GM19463 (cell line): Measurements from ENCODE around the gene FGGY.
A peak's percentile ranks its signal among the peaks of the same experiment; 100 is the strongest.
"Not testable (repeated sequence)": the region's sequence is repeated elsewhere in the genome, so short reads cannot be mapped to it uniquely, and the experiment has no call there.

Experiments
- ATAC-seq: cut with Tn5 transposase; IDR thresholded peaks from one replicate; pipeline ENCODE4 v1.9.1; 2021; ENCODE audit warnings: mild to moderate bottlenecking, moderate library complexity; ENCODE audit not compliant: unreplicated experiment

Gene FGGY

DNA sequence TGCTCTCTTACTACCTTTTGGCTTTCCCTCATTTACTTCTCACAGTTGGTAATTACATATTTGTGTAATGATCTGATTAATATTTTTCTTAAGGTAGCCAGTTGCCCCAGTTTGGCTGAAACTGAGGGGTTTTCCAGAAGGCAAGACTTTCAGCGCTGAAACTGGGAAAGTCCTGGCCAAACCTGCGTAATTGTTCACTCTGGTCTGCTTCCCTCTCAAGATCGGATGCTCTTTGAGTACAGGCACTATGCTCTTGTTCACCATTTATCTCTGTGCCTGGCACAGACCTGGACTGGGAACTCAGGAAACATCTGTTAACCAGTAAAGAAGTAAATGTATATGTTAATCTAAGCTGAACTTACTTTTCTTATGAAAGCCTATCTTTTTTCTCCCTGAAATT lies 308.3 kb downstream of the FGGY start:
- ATAC-seq = peak; percentile 65

DNA sequence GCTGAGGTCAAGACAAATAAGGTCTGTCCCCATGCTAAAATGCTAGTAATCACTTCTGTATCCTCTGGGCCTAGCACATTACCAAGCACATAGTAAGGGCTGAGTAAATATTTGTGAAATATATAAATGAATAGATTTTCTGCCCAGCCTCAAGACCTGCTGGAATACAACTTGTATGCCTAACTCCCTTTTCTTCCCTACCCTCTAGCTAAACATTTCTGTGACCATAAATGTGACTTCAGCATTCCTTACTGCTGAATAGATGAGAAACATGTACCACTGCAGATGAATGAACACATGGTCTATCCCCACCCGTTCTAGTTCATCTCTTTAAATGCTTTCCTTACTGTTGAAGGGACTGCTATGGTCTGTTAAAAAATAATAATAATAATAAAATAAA lies 308.9 kb downstream of the FGGY start:
- ATAC-seq = no peak

DNA sequence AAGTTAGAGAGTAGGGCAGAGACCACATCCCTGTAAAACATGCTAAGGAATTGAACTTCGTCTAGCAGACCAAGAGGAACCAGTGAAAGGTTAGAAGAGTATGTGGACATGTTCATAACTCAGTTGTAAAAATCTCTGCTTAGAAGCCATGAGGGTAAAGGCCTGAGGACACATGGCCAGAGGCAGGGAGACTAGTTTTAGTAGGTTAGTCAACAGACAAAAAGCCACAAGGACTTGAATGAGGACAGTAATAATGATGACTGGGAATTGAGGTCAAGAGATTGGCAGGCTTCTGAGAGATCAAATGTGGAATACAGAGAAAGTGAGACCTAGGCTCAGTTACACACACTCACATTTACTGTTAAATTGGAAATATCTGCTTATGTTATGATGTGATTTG lies 312.4 kb downstream of the FGGY start:
- ATAC-seq = no peak

DNA sequence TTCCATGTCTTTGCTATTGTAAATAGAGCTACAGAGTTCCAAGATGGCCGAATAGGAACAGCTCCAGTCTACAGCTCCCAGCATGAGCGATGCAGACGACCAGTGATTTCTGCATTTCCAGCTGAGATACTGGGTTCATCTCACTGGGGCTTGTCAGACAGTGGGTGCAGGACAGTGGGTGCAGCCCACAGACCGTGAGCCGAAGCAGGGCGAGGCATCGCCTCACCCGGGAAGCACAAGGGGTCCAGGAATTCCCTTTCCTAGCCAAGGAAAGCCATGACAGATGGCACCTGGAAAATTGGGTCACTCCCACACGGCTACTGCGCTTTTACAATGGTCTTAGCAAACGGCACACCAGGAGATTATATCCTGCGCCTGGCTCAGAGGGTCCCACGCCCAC lies 313.6 kb downstream of the FGGY start:
- ATAC-seq = not testable (repeated sequence)

DNA sequence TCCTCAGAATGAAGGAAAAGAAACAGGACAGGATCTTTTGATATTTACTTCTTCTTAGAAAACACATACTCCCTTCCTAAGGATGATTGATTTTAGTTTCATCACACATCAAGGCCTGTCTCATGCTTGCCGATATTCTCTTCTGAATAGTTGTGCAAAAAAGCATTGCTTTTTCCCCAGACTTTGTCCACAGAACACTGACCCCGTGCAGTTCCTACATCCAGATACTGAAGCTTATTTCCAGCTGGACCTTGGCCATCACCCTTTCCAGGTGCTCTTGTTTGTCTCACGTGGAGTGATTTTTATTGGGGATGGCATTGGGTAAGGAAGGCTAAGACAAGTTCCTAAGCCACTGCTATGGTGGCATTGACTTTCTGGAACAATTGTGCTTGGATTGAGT lies 320.5 kb downstream of the FGGY start:
- no peak for ATAC-seq

DNA sequence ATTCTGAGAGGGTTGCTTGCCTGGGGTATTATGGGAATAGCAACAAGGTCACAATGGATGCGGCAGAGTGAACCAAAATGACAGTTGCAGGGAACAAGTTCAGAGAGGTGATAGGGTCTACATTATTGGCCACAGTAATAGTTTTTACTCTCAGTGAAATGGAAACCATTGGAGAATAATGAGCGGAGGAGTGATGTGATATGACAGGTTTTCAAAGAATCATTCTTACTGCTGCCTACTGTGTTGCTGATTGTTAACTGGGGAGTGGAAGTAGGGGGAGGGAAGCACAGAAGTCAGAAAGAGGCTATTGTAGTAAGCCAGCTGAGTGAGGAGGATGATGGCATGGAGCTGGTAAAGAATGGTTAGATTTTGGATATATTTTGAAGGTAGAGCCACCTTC lies 322.7 kb downstream of the FGGY start:
- ATAC-seq = no peak

DNA sequence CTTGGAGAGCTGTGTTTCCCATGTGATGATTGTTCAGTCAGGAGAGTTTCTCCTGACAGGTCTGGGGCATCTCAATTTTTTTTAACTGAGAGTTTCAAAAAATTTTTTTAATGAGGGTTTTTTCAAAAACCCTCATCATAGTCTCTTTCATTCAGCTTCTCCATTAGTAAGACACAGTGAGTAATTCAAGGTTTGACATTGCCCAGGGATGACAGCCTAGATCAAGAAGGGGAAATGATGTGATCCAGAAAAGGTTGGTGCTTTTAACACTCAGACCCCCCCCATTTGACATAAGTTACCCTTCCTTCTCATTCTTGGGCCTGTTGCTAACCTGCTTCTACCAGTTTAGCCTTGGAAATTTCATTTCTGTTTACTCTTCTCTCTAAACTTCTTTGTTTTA lies 328.5 kb downstream of the FGGY start:
- no peak for ATAC-seq

DNA sequence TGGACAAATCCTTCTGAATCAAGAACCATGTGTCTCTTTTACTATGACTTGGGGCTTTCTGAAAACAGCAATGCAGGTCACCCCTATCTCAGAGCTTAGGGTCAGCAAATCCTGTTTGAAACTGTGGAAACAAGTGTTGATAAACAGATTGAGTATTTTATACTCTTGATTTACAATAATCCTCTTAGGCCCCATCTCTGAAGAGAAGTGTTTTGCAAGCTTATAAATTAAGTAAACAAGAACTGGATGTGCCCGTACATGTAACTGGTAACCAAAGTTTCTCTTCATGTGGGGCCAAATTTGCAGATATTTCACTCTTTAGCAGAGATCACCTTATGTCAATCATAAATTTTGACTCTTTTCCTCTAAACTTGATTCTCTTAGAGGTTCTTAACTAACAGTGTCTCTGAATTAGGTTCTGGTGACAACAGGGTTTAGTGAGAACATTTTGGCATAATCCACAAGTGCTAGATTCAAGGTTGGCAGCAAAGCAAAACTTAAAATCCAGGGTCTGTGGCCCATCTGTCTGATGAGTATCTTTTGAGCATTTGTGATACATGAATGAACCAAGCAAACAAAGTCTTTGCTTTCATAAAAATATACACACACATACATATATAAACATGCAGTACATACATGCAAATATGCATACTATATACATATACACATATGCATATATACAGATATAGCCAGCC lies 334.8 kb downstream of the FGGY start:
- no peak for ATAC-seq

DNA sequence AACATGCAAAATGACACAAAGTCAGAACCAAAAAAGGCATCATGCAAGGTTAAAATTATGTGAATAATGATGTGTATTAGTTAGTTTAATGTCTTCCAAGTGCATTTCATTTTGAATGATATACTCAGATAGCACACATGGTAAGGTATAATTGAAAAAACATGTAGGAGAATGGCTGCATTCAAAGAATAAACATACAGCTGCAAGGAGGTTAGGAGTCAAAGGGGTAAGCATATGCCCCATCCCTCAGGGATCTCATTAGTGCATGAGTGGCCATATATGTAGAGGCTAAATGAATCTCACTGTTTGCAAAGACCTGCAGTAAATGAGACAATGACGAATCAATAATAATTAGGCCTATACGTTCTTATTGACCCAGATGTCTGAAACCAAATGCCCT lies 338.2 kb downstream of the FGGY start:
- ATAC-seq = no peak

DNA sequence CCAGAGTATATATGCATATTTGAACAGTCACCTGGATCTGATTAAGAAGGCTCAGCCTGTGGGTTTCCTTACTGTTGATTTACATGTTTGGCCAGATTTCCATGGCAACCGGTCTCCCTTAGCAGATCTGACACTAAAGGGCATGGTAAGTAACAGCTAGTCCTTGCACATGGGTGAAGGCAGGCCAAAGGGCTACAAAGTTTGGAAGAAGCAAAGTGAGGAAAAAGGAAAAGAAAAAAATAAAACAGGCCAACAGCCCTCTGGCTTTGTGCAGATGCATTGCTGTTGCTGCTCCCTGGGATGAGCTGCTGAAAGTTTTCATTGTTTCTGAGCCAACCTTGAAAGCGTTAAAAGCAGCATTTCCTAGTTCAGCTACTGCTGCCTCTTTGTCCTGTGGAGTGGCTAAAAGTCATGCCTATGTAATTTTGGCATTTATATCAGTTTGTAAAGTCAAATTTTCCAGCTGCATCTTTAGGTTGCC lies 341.4 kb downstream of the FGGY start:
- ATAC-seq = no peak

DNA sequence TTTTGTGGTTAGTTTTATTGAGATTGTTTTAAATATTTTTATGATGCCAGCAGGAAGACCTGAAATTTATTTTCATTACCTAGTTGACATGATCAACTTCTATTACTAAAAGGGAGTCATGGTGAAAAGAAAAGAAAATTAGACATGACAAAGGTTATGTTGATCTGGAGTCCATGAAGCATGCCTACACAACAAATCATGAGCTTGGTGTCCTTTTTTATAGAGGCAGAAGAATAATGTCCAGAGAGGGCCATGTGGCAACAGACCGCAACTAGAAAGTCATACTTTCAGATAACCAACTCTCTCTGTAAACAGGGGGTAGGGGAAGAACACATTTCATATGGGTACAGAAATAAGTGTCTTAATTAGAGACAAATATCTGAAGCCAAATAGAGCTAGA lies 342.4 kb downstream of the FGGY start:
- ATAC-seq = no peak

DNA sequence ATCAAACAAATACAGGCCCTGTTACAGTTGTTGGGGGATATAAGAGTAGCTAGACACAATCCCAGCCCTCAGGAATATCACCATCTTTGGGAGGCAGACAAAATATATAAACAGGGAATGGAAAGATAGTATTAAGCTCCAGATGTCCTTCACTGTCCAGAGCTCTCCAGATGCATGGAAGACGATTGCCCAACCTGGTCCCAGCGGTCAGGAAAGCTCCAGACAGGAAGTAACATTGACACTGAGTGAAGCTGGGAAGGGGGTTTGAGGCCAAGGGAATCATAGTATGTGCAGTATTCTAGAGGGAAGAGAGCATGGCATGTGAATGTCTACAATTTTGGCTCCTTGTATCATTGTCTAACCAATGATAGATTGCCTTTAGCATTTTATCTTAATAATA lies 344.0 kb downstream of the FGGY start:
- ATAC-seq = no peak

DNA sequence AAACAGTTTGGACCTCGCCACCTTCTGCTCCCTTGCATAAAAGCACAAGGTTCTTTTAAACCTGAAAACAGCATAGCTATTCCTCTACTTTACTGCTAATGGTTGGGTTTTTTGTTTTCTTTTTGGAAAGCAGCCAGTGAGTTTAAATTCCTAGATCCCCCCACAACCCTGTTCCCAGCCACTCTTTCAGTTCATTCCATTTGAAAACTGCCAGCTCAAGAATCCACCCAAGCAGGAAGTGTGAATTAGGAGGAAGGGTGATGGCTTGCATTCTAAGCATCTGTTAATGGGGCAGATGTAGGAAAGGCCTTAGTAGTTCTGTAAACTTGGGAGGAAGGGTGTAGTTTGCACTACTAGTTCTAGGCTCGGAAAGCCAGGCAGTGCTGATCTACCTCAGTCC lies 344.9 kb downstream of the FGGY start:
- no peak for ATAC-seq

DNA sequence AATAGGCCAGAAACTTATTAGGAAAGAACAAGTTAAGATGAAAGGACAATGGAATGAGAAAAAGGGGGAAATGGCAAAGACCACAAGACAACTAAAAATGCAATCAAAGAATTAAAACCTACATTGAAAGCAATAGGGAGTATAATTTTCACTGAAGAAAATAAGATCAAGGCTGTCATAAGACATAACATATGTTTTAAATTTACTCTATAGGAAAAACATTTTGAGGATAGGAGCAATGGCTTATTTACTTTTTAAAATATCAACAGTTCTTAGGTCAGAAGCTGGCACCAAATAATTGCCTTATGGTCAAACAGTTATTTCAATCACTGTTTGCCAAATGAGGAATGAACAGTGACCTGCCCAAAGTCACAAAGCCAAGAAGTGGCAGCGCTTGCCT lies 346.6 kb downstream of the FGGY start:
- no peak for ATAC-seq

DNA sequence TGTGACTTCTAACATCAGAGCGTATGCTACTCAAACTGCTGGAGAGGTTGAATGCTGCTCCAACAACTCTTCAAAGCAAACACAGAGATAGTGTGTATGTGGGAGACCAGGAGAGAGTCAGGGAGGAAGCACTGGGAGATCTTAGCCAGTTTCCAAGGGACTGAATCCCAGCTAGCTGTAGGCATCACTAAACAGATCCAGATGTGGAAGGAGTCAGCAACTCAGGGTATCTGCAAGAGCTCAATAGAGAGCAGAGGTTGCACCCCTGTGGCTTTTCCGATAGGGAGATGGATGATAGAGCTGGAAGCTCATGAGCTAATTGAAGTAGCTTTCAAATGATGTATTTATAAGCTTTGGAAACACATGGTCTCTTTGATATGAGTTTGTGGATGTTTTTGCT lies 349.0 kb downstream of the FGGY start:
- ATAC-seq = no peak

DNA sequence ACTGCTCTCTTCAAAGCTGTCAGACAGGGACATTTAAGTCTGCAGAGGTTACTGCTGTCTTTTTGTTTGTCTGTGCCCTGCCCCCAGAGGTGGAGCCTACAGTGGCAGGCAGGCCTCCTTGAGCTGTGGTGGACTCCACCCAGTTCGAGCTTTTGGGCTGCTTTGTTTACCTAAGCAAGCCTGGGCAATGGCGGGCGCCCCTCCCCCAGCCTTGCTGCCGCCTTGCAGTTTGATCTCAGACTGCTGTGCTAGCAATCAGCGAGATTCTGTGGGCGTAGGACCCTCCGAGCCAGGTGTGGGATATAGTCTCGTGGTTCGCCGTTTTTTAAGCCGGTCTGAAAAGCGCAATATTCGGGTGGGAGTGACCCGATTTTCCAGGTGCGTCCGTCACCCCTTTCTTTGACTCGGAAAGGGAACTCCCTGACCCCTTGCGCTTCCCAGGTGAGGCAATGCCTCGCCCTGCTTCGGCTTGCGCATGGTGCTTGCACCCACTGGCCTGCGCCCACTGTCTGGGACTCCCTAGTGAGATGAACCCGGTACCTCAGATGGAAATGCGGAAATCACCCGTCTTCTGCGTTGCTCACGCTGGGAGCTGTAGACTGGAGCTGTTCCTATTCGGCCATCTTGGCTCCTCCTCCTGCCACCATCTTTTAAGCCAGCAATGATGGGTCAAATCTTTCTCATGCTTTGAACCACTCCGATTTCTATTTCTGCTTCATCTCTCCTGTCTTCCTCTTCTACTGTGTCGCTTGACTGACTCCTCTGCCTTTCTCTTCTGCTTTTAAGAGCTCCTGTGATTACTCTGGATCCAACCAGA lies 356.5 kb downstream of the FGGY start:
- not testable (repeated sequence) for ATAC-seq

DNA sequence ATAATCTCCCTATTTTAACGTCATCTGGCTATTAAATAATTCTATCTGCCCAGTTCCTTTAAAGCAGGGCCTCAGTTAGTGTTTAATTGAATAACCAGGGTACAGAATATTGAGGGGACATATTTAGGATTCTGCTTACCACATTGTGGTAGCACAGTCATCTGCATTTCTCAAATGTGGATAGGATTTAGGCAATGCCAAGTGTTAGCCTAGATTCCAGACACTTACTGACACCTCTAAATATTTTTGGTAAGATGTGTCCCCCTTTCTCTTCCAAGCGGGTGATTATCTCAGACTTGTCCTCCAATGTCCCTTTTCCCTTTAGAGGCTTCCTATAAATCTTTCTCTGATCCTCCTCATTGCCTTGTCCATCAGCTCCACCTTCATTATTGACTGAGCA lies 357.1 kb downstream of the FGGY start:
- no peak for ATAC-seq

DNA sequence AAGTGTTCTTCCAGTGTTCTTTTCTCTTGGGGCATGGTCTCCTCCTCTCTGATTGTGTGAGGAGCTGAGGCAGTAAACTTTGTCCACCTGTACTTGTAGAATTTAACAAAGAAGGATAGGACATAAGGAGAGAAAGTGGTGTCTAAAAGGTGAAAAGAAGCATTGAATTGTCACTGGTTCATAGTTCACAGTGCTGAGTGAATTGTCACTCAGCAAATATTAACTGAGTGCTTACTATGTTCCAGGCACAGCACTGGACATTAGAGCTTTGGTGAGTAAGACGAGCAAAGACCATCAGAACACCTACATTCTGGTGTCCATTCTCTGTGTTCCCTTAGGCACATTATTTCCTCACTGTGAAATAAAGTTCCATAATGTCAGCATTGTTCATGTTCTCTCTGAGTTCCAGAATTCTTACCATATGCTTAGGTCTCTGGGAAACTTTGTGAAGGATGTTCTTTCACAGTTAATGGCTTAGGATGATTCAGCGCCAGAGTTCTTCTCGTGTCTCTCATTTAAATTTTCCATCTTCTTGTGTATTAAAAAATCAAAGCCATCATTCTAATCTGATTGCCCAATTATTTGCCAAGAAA lies 361.1 kb downstream of the FGGY start:
- no peak for ATAC-seq

DNA sequence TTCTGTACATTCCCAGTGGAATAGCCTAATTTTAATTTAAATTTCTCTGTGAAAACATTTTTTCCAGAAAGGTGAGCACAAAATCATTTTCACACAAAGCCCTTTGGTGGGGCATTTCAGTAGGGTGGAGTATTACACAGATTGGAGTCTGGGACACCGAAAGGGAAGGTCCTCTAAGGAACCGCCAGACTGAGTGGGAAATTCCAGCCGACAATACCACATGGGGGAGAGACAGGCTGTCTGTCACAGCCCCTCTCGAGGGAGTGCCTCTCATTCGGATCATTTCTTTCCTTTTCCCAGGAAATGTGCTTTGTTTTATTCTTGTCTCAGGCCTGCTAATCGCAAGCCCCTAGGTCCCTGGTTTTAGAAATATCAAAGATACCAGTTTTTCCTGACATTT lies 367.3 kb downstream of the FGGY start:
- ATAC-seq = no peak

DNA sequence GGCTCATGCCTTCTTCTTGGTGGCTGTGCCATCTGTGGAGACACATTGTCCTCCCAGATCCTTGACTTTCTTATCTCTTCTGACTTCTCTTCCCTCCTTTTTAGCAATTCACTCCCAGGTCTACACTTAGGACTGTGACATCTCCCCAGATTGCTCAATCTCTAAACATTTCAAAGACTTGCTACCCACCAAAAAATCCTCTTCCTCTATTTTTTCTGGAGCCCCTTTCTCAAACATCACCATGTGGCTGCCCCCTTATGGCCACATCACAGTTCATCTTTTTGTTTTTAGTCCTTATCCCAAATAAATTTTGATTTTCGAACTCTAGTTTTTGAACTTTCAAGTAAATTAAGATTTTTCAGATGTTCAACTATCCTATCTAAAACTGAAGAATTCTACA lies 369.2 kb downstream of the FGGY start:
- ATAC-seq = no peak

DNA sequence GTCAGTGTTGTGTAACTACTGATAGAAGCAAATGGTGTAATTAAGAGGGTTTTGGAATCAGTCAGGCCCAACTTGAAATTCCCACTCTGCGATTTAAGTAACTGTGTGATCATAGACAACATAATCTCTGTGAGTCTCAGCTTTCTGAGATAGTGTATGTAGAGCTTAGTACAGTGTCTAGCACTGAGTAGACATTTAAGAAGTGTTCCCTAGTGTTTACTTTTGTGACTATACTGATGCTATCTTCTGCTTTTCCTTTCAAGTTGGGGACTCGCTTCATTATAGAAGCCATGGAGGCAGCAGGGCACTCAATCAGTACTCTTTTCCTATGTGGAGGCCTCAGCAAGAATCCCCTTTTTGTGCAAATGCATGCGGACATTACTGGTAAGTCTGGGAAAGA lies 370.1 kb downstream of the FGGY start:
- ATAC-seq = no peak

DNA sequence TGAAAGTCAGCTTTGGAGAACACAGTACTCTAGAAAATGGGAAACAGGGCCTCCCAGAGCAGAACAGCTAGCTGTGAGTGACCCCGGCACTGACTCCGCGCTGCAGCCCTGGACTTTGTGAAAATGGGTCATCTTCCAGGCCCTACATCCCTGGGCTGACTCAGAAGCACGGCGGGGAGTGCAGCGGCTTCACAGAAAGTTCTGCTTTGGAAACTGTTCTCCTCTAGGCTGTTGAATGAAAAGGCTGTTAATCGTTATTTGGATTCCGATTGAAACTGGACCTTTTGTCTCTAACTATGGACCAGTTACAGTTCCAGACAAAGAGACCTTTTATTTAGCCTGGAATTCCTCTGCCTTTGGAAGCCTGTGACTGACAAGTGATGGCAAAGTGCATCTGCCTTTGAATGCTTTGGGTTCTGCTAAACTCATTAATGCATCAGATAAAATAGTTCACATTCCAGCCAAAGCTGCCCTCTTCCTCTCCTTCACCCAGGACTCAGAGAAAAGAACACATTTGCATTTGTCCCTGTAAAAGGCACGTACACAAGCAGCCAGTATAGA lies 372.9 kb downstream of the FGGY start:
- ATAC-seq = no peak
